HepG2 (cell line): ENCODE results near the gene CYB561. TPM values are rescaled to one million over a fixed set of nuclear protein-coding genes. Genes with fewer than 3 reads are reported as not detected.
A peak's percentile ranks its signal among the peaks of the same experiment; 100 is the strongest.

Source experiments
- BCL3 ChIP-seq: sonication (generic); formaldehyde crosslinking; IDR thresholded peaks from 2 replicates; pipeline ENCODE4 v1.5.1; 2020; ENCODE audit warnings: mild to moderate bottlenecking, missing genetic modification reagents, moderate library complexity
- CCDC6 ChIP-seq: sonication (generic); formaldehyde crosslinking; IDR thresholded peaks from 2 replicates; pipeline ENCODE4 v1.8.1; 2022; ENCODE audit warnings: mild to moderate bottlenecking, missing genetic modification reagents, moderate library complexity
- EEA1 ChIP-seq: sonication (generic); formaldehyde crosslinking; IDR thresholded peaks from 2 replicates; pipeline ENCODE4 v1.5.1; 2020; ENCODE audit warnings: mild to moderate bottlenecking, missing genetic modification reagents, borderline replicate concordance
- HES4 ChIP-seq: sonication (generic); formaldehyde crosslinking; IDR thresholded peaks from 2 replicates; pipeline ENCODE4 v1.9.0; 2021; ENCODE audit warnings: mild to moderate bottlenecking, missing genetic modification reagents, borderline replicate concordance
- IKZF1 ChIP-seq: fragments of 450-650 bp; IDR thresholded peaks from 2 replicates; pipeline ENCODE4 v1.7.1; 2016
- PRDM4 ChIP-seq: sonication (generic); formaldehyde crosslinking; IDR thresholded peaks from 2 replicates; pipeline ENCODE4 v1.9.0; 2021; ENCODE audit warnings: missing genetic modification reagents, borderline replicate concordance
- REL ChIP-seq: sonication (generic); formaldehyde crosslinking; conservative IDR thresholded peaks from 2 replicates; pipeline ENCODE4 v1.8.0; 2022; ENCODE audit warnings: mild to moderate bottlenecking, missing genetic modification reagents, moderate library complexity
- SAFB2 ChIP-seq: sonication (generic); formaldehyde crosslinking; IDR thresholded peaks from 2 replicates; pipeline ENCODE4 v1.5.1; 2020; ENCODE audit warnings: missing genetic modification reagents, low read depth, mild to moderate bottlenecking, borderline replicate concordance
- TOE1 ChIP-seq: sonication (generic); formaldehyde crosslinking; IDR thresholded peaks from 2 replicates; pipeline ENCODE4 v1.4.0; 2020; ENCODE audit warnings: mild to moderate bottlenecking, missing genetic modification reagents
- ZFX ChIP-seq: sonication (generic); formaldehyde crosslinking; IDR thresholded peaks from 2 replicates; pipeline ENCODE4 v1.4.0; 2020; ENCODE audit warnings: mild to moderate bottlenecking, low read depth, missing genetic modification reagents, moderate library complexity
- ZNF703 ChIP-seq: sonication (generic); formaldehyde crosslinking; IDR thresholded peaks from 2 replicates; pipeline ENCODE4 v1.5.1; 2020; ENCODE audit warnings: missing genetic modification reagents, mild to moderate bottlenecking, moderate library complexity, borderline replicate concordance
- ZSCAN5A ChIP-seq: sonication (generic); formaldehyde crosslinking; IDR thresholded peaks from 2 replicates; pipeline ENCODE4 v1.8.0; 2022; ENCODE audit warnings: mild to moderate bottlenecking, missing genetic modification reagents, borderline replicate concordance
- polyA plus RNA-seq, 8 experiments: library from polyadenylated mRNA; depleted of rRNA in 3 of 8; stranded (reverse) in 7 of 8; unstranded in 1 of 8; fragments of >200 nt; fragmentation: Illumina TruSeq in 4 of 8; extraction: Trizol in 4 of 8; gene quantifications; 2 replicates each; pipeline versions ENCODE4 v1.2.1 to v1.2.3, GENCODE V29; 2011 to 2016; ENCODE audit warnings: low read depth in 4 of 8, missing spikeins in 1 of 8, mixed read lengths in 1 of 8; ENCODE audit not compliant: insufficient read depth in 1 of 8
- total RNA-seq, 5 experiments: library from RNA; depleted of rRNA; stranded (reverse); fragments of >200 nt; fragmentation: Illumina TruSeq; extraction: Trizol; gene quantifications; 2 replicates each; pipeline ENCODE4 v1.2.3, GENCODE V29; 2016; ENCODE audit warnings: low read depth in 1 of 5

The CYB561 gene
- total and polyA plus RNA-seq, 2 of the 13 experiments (the other 11 are each of a cell fraction or from before 2014, with no cell fraction given), result 1.5 to 6.7 TPM

GRCh38 chr17:63446753-63447470, 806 bp upstream of the CYB561 start (continued):
- no peak for TF ChIP-seq ZSCAN5A (CRISPR knock-in tag)
- no peak for TF ChIP-seq ZNF703 (CRISPR knock-in tag)
- TF ChIP-seq EEA1 (CRISPR knock-in tag), result 0 out of 2 replicates have a peak, but pooled peaks have one; percentile 39
- peak; percentile 33; the same call in 1 of the 2 replicates for TF ChIP-seq BCL3 (CRISPR knock-in tag)
- no peak for TF ChIP-seq REL (CRISPR knock-in tag)
- TF ChIP-seq SAFB2, result no peak
- TF ChIP-seq IKZF1, result no peak
- no peak for TF ChIP-seq TOE1 (CRISPR knock-in tag)
- TF ChIP-seq PRDM4 (CRISPR knock-in tag), result no peak
- 0 out of 2 replicates have a peak, but pooled peaks have one; percentile 3 for TF ChIP-seq ZFX
- no peak for TF ChIP-seq CCDC6 (CRISPR knock-in tag)
- 0 out of 2 replicates have a peak, but pooled peaks have one; percentile 22 for TF ChIP-seq HES4
- TF ChIP-seq, all 625 proteins: peak for 10
